Cerebellar nuclear complex (tissue), 1 donor: ENCODE data around the gene INSIG2.
"Not testable (repeated sequence)": the region's sequence is repeated elsewhere in the genome, so short reads cannot be mapped to it uniquely, and the experiment has no call there.

Source experiments
- DNase-seq, 2 experiments: peaks; one replicate each; lab custom pipeline; 2025; lab: John Stamatoyannopoulos, UW

Gene INSIG2

GRCh38 chr2:118061135-118061955 is 26.9 kb upstream of the INSIG2 start:
- no peak for DNase-seq

GRCh38 chr2:118062048-118062447 is 26.2 kb upstream of the INSIG2 start:
- no peak for DNase-seq

GRCh38 chr2:118062669-118063068 is 25.6 kb upstream of the INSIG2 start:
- no peak for DNase-seq

GRCh38 chr2:118065015-118065706 is 23.1 kb upstream of the INSIG2 start:
- DNase-seq: no peak

- no peak for DNase-seq
These were observed 22.3 kb upstream of the INSIG2 start for GRCh38 chr2:118065921-118066511.

- no peak for DNase-seq
These were observed 10.5 kb upstream of the INSIG2 start for GRCh38 chr2:118077636-118078247.

GRCh38 chr2:118078734-118079133 is 9.5 kb upstream of the INSIG2 start:
- DNase-seq: no peak

GRCh38 chr2:118084491-118085089 is 3.7 kb upstream of the INSIG2 start:
- no peak for DNase-seq

GRCh38 chr2:118085173-118086023 is 2.9 kb upstream of the INSIG2 start:
- DNase-seq: no peak

- DNase-seq: no peak
These were observed 2.1 kb upstream of the INSIG2 start for GRCh38 chr2:118086024-118086633.

- no peak for DNase-seq
These were observed 999 bp downstream of the INSIG2 start for GRCh38 chr2:118089139-118089800.

GRCh38 chr2:118090387-118091139 is 2.3 kb downstream of the INSIG2 start:
- DNase-seq: no peak

- no peak for DNase-seq
These were observed 2.8 kb downstream of the INSIG2 start for GRCh38 chr2:118091140-118091478.

GRCh38 chr2:118091631-118092030 is 3.4 kb downstream of the INSIG2 start:
- no peak for DNase-seq

GRCh38 chr2:118094102-118094501 is 5.8 kb downstream of the INSIG2 start:
- DNase-seq: not testable (repeated sequence)

GRCh38 chr2:118094503-118094902 is 6.2 kb downstream of the INSIG2 start:
- DNase-seq: no peak

GRCh38 chr2:118095610-118096009 is 7.3 kb downstream of the INSIG2 start:
- no peak for DNase-seq

- no peak for DNase-seq
These were observed 9.4 kb downstream of the INSIG2 start for GRCh38 chr2:118097657-118098056.

- DNase-seq: no peak
These were observed 10.2 kb downstream of the INSIG2 start for GRCh38 chr2:118098307-118099030.
